ENCODE data around the gene ZNF324.
"Not testable (repeated sequence)": the region's sequence is repeated elsewhere in the genome, so short reads cannot be mapped to it uniquely, and the experiment has no call there.

Gene ZNF324

GRCh38 chr19:58507602-58508223, 40.8 kb downstream of the ZNF324 start:
- DNase-seq: not testable (repeated sequence)

DNA sequence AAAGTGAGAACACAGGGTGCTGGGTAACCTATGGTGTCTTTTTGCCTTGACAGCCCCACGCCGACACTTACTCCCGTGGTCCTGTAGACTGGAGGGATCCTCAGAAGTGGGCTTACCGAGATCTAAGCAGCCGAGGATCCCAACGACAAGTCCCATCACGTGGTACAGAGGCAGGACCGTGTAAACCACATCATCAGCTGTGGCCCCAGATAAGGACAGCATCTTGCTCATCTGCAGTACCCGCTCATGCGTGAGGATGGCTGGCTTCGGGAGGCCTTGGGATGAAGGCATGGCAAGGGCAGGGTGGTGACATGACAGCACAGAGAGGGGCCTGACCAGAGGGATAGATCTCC, 42.8 kb downstream of the ZNF324 start:
- DNase-seq: no peak

DNA sequence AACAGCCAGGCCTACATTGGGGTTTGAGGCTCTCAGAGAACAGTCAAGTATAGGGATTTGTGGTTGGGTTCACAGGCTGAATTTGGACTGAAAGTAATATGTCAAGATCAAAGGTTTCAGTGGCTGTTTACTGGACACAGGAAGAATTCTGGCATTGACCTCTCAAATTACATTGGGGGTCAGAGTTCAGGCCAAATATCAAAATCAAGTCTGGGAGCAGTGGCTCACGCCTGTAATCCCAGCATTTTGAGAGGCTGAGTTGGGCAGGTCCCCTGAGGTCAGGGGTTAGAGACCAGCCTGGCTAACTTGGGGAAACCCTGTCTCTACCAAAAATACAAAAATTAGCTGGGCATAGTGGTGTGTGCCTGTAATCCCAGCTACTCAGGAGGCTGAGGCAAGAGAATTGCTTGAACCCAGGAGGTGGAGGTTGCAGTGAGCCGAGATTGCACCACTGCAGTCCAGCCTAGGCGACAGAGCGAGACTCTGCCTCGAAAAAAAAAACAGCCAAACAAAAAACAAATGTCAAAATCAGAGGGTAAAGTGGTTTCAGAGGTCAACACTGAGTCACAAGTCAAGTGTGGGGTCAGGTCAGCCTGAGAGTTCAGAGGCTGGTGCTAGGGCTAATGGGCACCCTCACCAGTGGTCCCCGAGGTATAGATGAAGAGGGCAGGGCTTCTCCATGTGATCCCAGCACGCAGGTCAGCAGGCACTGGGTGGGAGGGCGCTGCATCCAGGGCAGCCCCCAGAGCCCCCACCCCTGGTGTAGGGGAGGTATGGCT, 43.4 kb downstream of the ZNF324 start:
- no peak for DNase-seq

- DNase-seq: no peak
Measured at GRCh38 chr19:58511353-58512208, 44.7 kb downstream of the ZNF324 start, which contains the start of gene SLC27A5. Gene SLC27A5 (minus strand): TSS chr19:58511992. CDS start chr19:58511955, 37 bp downstream.

DNA sequence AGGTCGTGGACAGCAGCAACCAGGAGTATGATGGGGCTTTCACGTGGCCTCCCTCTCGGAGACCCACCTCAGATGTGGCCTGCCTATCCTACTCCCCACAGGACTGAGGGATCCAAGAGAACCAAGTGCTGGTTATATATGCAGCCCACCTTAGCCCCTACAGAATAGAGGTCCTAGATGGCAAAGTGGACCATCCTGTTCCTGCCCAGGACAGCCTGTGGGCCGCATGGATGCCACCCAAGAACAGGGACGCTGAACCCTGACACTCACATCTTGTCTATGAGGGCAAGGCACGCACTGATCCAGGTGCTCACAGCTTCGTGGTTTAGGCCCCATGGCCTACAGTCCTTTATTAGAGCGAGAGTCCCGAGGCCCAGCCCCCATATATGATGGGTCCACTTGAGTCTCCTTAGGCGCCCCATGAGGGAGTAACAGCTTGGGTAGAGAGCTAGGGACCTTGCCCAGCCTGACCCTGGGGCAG, 46.4 kb downstream of the ZNF324 start:
- DNase-seq: no peak

DNA sequence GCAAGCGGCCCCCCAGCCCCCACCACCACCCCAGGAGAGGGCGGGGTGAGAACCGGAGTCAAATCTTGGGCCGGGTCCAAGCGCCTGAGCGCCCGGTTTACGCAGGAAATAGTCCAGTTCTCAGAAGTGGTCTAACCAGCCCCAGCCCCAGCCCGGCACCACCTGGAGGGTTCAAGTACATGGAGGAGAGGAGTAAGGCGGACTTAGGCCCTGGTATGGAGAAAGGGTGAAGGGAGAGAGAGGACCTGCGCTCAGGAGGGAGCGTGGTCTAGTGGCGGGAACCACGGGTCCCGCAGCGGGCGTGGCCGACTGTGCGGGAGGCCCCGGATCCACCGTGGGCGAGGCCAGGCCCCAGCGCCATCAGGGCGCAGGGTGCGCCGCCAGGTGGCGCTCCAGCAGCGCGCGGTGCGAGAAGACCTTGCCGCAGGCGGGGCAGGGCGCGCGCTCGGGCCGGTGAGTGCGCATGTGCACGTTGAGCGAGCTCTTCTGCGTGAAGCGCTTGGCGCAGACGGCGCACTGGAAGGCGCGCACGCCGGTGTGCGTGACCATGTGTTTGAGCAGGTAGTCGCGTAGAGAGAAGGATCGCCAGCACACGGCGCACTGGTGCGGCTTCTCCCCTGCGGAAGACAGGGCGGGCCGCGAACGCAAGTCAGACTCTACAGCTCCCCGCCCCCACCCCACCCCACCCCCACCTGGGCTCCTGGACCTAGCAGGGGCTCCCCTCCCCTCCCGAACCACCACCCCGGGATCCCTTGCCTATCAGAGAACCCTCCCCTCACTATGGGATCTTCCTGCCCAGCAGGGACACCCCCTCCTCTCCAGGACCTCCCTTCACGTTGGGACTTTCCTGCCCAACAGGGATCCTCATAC, 47.0 kb downstream of the ZNF324 start:
- peak; percentile 85 for DNase-seq

- no peak for DNase-seq
Measured at GRCh38 chr19:58514564-58515022, 47.7 kb downstream of the ZNF324 start.

DNA sequence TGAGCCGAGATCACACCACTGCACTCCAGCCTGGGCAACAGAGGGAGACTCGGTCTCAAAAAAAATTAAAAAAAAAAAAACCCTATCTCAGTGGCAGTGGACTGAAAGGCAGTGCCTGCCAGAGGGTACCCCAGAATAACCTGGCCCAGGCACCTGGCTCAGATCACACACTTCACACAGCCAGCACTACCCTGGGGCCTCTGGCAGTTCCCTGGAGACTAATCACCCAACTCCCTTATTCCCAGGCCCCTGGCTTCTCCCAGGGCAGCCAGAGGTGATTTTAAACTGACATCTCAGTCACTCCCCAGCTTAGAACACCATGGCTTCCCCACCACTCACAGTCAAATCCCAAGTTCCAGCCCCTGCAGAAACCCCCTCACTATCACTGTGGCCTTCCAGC, 48.4 kb downstream of the ZNF324 start:
- DNase-seq: no peak

DNA sequence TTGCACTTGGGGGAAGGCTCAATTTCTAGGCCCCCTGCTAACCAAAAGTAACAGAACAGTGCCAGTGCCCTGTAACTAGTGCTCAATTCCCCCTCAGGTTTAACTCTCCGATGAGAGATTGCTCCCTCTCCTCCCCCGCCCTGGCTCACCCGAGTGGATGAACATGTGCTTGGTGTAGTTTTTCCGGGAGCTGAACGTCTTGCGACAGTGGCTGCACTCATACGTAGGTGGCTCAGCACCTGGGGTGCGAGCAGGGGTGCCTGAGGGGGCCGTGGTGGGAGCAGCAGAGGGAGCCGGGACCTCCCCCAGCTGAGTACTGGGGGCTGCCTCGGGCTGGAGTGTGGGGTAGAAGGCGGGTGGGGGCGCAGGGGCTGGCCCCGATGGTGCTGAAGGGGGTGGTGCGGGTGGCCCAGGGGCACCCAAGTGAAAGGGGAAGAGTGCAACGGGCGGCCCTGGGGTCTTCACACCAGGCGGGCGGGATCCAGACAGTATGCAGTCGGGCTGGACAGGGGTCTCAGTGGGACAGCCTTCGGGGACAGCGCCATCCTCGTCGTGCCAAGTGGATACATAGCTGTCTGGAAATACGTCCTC, 49.5 kb downstream of the ZNF324 start:
- DNase-seq: no peak

- DNase-seq: no peak
Measured at GRCh38 chr19:58516964-58517833, 50.3 kb downstream of the ZNF324 start.

- DNase-seq: no peak
Measured at GRCh38 chr19:58518256-58519086, 51.6 kb downstream of the ZNF324 start.

- no peak for DNase-seq
Measured at GRCh38 chr19:58519087-58519354, 52.1 kb downstream of the ZNF324 start.

DNA sequence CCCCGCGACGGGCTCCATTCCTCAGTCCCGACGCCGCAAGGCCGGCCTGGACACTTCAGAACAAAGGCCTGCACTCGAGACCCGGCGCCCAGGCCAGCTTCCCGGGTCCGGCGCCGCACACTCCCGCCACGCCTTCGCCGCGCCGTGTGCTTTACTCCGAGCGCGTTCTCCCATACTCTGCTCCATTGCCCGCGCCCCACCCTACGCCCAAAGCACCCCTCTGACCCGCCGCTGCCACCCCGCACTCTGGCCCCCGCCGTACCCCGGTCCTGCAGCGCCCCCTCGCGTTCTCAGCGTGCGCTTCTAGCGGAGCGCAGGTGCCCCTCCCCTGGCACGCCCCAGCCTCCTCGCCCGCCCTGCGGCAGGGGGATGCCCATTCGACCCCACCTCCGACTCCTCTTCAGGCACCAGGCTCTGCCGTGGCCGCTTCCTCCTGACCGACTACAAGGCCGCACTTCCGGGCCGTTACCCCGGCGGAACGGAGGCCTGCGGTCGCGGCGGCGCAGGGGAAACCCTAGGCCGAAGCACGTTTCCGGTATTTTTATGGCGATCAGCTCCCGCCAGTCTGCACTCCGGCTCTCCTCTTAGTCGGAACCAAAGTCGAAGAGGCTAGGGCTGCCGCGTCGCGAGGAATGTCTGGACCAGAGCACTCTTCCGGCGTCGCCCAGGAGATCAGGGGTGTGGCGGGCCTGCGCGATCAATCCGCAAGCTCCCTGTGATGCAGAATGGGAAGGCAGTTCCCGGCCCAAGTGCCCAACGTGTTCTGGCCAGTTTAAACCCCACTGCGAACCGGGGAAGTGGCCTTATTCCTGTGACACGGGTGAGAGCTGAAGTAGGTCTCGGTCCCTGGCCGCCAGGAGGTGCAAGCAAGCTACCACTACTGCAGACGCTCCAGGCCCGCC, 52.7 kb downstream of the ZNF324 start, which contains the start of gene ZBTB45:
Gene ZBTB45, minus strand, starts transcription at position 456 of the 902 bp plus-strand sequence. CDS start 2,137 bp downstream, outside the sequence.
- peak; percentile 87 for DNase-seq

- no peak for DNase-seq
Measured at GRCh38 chr19:58520257-58520599, 53.3 kb downstream of the ZNF324 start.

- DNase-seq: no peak
Measured at GRCh38 chr19:58521651-58522050, 54.8 kb downstream of the ZNF324 start.

- no peak for DNase-seq
Measured at GRCh38 chr19:58522709-58523108, 55.8 kb downstream of the ZNF324 start.
